ENCODE data around the gene UCKL1. TPM values are rescaled to one million over a fixed set of nuclear protein-coding genes. Genes with fewer than 3 reads are reported as not detected.

Gene UCKL1
- total RNA-seq, 1 donor from 2014 or later = 17.8 TPM

Small RNA genes lying within 50 kb of the gene (small RNA-seq; reads per million reads assigned to genes)
- gene MIR647 = not detected
- gene MIR941-2 = not detected
- gene MIR941-4 = not detected
- gene MIR941-5 = not detected
- 0.55 reads per million, percentile 54 among the genes with 10 or more reads in this experiment for gene RNU1-134P

Other genes with a start within 250 kb of the UCKL1 start
- gene ARFRP1, start 248.4 kb downstream of the UCKL1 start, total RNA-seq = 15.6 TPM
- 7.3 TPM for gene ZGPAT, start 248.4 kb downstream of the UCKL1 start, total RNA-seq
- 1.7 TPM for gene LIME1, start 219.8 kb downstream of the UCKL1 start, total RNA-seq
- gene SLC2A4RG, start 216.6 kb downstream of the UCKL1 start, total RNA-seq = 2.8 TPM
- 21.5 TPM for gene ZBTB46, start 125.2 kb downstream of the UCKL1 start, total RNA-seq
- gene ABHD16B, start 94.9 kb downstream of the UCKL1 start, total RNA-seq = not detected
- 20.3 TPM for gene TPD52L2, start 91.1 kb downstream of the UCKL1 start, total RNA-seq
- 99.7 TPM for gene DNAJC5, start 61.3 kb downstream of the UCKL1 start, total RNA-seq
- 15.8 TPM for gene ZNF512B, start 13.5 kb upstream of the UCKL1 start, total RNA-seq
- 6.4 TPM for gene SAMD10, start 23.2 kb upstream of the UCKL1 start, total RNA-seq
- 71.0 TPM for gene PRPF6, start 24.7 kb upstream of the UCKL1 start, total RNA-seq
- gene C20orf204, start 79.8 kb upstream of the UCKL1 start, total RNA-seq = 1.2 TPM
- gene SOX18, start 93.2 kb upstream of the UCKL1 start, total RNA-seq = 0.31 TPM
- 36.0 TPM for gene TCEA2, start 106.8 kb upstream of the UCKL1 start, total RNA-seq
- 10.1 TPM for gene RGS19, start 123.1 kb upstream of the UCKL1 start, total RNA-seq
- gene OPRL1, start 123.7 kb upstream of the UCKL1 start, total RNA-seq = 14.3 TPM
- 0.78 TPM for gene LKAAEAR1, start 128.0 kb upstream of the UCKL1 start, total RNA-seq
- not detected for gene NPBWR2, start 151.1 kb upstream of the UCKL1 start, total RNA-seq
- 5.9 TPM for gene MYT1, start 208.0 kb upstream of the UCKL1 start, total RNA-seq

Data from occipital lobe (tissue), 2 donors.